GM18505 (cell line): ENCODE results near the gene CARS2.

Source experiments
- ATAC-seq: cut with Tn5 transposase; IDR thresholded peaks from one replicate; pipeline ENCODE4 v1.9.1; 2021; ENCODE audit not compliant: unreplicated experiment
- POLR2A ChIP-seq: IDR thresholded peaks from 4 replicates; pipeline ENCODE4 v1.6.1; 2011; ENCODE audit warnings: borderline replicate concordance; ENCODE audit not compliant: insufficient read depth, insufficient read length; ENCODE audit errors: extremely low read depth

Gene CARS2

GRCh38 chr13:110627351-110627750 is 78.6 kb downstream of the CARS2 start:
- ATAC-seq: no peak
- no peak for TF ChIP-seq POLR2A

GRCh38 chr13:110626521-110626920 is 79.4 kb downstream of the CARS2 start:
- no peak for TF ChIP-seq POLR2A
- ATAC-seq: no peak

DNA sequence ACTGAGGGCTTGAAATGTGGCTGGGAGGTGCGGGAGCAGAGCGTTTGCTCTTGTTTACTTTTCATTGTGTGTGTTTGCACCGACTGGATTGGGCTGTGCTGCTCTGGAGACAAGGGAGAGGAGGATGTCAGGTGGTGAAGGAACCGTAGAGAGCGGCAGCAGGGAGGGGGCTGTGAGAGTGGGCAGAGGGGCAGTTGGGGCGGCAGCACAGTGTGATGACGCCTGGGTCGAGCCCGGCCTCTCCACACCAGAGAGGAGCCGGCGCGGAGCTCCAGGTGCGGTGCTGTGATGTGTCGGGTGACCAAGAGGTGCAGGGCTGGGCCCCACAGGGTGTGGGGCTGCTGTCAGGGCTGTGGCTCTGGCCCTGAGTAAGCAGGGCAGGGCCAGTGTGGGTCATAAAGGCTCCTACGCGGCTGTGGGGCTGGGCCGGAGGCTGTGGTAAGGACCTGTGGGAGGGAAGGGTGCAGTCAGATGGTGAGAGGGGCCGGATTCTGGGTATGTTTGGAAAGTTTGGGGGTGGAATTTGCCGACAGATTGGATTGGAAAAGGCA is 80.1 kb downstream of the CARS2 start:
- no peak for ATAC-seq

DNA sequence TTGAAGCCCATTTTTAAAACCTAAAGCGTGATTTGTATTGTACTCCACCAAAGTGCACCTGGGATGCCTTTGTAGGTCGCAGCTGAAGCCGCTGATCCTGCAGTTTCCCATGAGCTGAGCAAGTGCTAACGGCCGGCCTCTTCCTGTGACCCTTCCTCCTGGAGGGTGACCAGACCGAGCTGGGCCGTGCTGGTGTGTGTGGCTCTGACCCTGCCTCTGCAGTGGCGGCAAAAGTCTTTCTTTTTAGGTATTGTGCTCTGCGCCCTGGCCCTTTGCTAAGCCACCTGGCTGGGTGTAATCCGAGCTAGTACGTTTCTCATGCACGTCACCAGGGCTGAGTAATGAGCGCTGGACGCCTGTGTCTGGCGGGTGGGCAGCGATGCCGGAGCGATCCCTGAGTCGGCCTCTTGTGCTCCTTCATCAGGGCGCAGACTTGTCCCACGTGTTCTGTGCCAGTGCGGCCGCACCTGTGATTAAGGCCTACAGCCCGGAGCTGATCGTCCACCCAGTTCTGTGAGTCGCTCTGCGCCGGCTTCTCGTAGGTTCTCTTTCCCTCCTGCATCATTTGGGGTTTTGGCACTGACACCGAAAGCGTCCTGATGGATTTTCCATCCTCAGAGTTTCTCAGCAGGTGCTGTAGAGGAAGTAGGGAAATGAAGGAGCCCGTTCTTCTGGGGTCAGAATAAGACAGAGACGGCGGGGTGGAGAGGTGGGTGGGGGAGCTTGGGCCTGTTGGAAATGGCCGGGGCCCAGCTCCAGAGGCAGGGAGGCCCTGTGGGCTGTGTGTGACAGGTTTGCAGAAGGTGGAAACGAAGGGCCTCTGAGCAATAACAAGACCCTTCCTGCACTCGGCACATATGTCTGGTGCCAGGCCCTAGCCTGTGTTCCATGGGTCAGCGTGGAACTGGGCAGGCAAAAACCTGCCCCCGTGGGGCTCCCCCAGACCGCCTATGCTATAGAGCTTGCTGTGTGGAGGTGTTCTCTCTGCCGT is 80.9 kb downstream of the CARS2 start:
- ATAC-seq: no peak
- TF ChIP-seq POLR2A: no peak

More for the DNA sequence above, 80.1 kb downstream of the CARS2 start:
- TF ChIP-seq POLR2A: no peak

GRCh38 chr13:110620596-110620995 is 85.3 kb downstream of the CARS2 start:
- ATAC-seq: no peak
- no peak for TF ChIP-seq POLR2A

DNA sequence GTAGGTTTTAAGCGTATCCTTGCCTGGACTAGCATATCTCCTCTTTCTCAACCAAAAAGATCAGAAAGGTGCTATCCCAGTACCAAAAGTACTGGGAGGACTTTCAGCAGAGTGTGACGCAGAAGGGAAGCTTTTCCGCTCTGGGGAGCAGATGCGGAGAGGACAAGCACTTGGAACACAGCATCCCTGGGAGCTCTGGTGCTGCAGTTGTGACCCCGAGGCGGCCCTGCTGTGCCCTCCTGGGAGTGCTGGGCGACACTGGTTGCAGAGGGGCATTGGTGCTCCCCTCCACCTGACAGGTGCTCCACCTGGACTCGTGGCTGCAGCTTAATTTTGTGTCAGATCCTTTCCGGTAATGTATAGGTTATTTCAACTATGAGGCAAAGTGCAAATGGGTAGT is 87.1 kb downstream of the CARS2 start:
- TF ChIP-seq POLR2A: no peak
- no peak for ATAC-seq

DNA sequence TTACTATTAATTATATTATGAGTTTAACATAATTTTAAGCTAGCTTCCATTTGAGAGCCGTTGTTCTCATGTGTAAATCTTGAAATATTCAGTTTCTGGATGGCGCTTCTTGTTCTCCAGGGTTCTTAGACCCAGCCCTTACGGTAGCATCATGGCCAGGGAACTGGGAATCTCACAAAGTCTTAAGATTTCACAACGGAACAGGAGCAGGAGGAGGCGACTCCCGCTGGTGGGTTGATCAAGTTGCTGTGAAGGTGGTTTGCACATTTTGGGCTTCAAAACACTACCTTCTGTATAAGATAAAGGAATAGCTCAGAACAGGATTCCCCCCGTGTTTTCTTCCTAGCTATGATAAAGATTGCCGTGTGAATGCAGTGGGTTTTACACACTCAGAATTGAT is 87.7 kb downstream of the CARS2 start:
- no peak for TF ChIP-seq POLR2A

GRCh38 chr13:110617321-110618072 is 88.4 kb downstream of the CARS2 start:
- no peak for ATAC-seq
- no peak for TF ChIP-seq POLR2A

More for the DNA sequence above, 87.7 kb downstream of the CARS2 start:
- no peak for ATAC-seq

DNA sequence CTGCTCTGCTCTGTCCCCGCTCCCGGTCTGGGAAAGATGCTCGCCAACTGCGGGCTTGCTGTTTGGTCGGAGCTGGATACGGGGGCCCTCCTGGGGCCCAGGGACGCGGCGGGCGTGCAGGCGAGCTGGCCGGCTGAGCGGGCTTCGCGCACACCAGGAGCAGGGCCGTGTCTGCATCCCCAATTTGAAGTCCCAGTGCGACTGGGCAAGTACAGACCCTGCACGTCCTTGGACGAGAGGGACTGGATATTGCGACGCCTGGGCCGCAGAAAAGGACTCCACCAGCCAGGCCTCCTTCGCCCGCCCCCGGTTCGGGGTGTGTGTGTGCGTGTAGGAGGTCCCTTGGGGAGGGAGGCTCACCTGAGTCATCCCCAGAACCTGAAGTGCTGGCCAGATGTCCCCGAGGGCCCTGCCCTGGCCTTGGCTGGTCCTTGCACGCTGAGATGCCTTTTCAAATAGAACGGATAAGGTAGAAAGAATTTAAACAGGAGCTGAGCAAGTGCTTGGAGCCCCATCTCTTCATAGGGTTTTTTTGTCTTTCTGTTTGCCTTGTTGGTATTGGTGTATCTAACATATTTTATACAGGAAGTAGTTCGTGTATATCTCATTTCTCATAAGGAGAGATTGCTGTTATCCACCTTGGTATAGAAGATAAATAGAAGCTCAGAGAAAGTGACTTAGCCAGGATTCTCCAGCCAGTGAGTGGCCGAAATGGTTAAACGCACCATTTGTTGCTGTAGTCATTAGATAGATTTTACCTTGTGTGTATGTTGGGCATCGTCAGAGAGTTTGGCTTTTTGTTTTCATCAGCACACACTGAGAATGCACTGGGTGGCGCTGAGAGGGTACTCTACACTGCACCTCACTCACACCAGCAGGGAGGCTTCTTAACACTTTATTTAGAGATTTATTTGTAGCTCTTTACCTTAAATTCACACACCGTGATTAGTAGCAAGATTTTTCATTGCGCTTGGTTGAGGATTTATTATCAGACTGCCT is 89.5 kb downstream of the CARS2 start:
- peak; percentile 51 for TF ChIP-seq POLR2A
- ATAC-seq: peak; percentile 40

DNA sequence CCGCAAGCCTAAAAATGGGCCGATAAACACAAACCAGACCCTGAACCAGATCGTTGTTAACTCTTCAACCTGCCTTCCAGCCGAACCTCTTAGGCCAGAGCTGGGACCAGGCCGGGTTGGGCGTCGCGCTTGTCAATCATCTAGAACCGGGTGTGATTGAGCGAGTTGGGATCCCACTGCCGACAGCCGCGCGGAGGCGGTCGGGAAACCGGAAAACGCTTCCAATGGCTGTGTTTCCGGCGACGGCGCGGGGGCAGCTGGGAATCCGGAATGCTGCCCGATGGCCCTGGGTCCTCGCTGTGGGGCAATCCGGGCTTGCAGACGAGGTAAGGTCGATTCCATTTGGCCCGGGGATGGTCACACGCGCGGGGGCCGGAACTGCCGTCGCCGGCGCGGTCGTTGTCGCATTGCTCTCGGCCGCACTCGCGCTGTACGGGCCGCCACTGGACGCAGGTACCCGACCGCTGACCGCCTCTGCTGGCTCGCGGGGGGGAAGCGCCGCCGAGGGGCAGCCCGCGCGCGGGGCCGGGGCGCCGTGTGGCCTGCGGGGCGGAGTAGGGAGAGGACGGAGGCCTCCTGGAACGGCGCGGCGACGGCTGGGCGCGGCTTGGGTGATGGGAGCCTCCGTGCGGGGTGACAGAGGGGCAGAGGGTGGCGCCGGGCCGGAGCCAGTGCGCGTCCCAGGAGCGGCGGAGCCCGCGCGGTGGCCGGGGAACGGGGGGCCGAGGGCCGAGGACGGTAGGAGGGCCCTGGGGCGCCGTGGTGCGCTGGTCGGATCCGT is 90.4 kb downstream of the CARS2 start, which contains the start of gene NAXD:
Gene NAXD, plus strand, starts transcription at position 224 of the 781 bp plus-strand sequence. Its CDS starts 57 bp downstream, at position 281.
- peak; percentile 71 for TF ChIP-seq POLR2A
- peak; percentile 69 for ATAC-seq

GRCh38 chr13:110615005-110615321 is 91.0 kb downstream of the CARS2 start:
- no peak for ATAC-seq
- TF ChIP-seq POLR2A: no peak
